ENCODE results near the gene ZNF438.

GRCh38 chr10:31001740-31002139, 29.9 kb downstream of the ZNF438 start:
- no peak for TF ChIP-seq TAF1 (IDR thresholded peaks at IDR 0.05; ENCODE audit: borderline replicate concordance, low read depth, low read length)
- no peak for TF ChIP-seq KDM1A (IDR thresholded peaks at IDR 0.05; ENCODE audit: borderline replicate concordance)
- TF ChIP-seq ZNF274 (IDR thresholded peaks at IDR 0.05; ENCODE audit: insufficient read depth, insufficient read length): no peak
- TF ChIP-seq POLR2A (IDR thresholded peaks at IDR 0.05; ENCODE audit: low read depth, low read length): no peak
- no peak for TF ChIP-seq MYC (IDR thresholded peaks at IDR 0.05; ENCODE audit: insufficient read depth, insufficient read length, insufficient replicate concordance, low read length, severe bottlenecking)
- TF ChIP-seq POLR2AphosphoS5 (IDR thresholded peaks at IDR 0.05; ENCODE audit: low read length): no peak
- TF ChIP-seq, protein P1, sequence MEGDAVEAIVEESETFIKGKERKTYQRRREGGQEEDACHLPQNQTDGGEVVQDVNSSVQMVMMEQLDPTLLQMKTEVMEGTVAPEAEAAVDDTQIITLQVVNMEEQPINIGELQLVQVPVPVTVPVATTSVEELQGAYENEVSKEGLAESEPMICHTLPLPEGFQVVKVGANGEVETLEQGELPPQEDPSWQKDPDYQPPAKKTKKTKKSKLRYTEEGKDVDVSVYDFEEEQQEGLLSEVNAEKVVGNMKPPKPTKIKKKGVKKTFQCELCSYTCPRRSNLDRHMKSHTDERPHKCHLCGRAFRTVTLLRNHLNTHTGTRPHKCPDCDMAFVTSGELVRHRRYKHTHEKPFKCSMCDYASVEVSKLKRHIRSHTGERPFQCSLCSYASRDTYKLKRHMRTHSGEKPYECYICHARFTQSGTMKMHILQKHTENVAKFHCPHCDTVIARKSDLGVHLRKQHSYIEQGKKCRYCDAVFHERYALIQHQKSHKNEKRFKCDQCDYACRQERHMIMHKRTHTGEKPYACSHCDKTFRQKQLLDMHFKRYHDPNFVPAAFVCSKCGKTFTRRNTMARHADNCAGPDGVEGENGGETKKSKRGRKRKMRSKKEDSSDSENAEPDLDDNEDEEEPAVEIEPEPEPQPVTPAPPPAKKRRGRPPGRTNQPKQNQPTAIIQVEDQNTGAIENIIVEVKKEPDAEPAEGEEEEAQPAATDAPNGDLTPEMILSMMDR (IDR thresholded peaks at IDR 0.05 in 2 of 3, conservative IDR thresholded peaks at IDR 0.05 in 1 of 3; ENCODE audit: control insufficient read depth in 2 of 3, extremely low read depth in 1 of 3, insufficient read depth in 1 of 3, low read depth in 3 of 3, low read length in 3 of 3): no peak
- no peak for TF ChIP-seq MAX (IDR thresholded peaks at IDR 0.05; ENCODE audit: low read depth, low read length)
- TF ChIP-seq ZNF384 (IDR thresholded peaks at IDR 0.05; ENCODE audit: borderline replicate concordance, low read depth, low read length): no peak
- no peak for TF ChIP-seq EZH2 (IDR thresholded peaks at IDR 0.05; ENCODE audit: borderline replicate concordance, control insufficient read depth, low read depth, low read length)
- TF ChIP-seq, protein P2, sequence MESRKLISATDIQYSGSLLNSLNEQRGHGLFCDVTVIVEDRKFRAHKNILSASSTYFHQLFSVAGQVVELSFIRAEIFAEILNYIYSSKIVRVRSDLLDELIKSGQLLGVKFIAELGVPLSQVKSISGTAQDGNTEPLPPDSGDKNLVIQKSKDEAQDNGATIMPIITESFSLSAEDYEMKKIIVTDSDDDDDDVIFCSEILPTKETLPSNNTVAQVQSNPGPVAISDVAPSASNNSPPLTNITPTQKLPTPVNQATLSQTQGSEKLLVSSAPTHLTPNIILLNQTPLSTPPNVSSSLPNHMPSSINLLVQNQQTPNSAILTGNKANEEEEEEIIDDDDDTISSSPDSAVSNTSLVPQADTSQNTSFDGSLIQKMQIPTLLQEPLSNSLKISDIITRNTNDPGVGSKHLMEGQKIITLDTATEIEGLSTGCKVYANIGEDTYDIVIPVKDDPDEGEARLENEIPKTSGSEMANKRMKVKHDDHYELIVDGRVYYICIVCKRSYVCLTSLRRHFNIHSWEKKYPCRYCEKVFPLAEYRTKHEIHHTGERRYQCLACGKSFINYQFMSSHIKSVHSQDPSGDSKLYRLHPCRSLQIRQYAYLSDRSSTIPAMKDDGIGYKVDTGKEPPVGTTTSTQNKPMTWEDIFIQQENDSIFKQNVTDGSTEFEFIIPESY (IDR thresholded peaks at IDR 0.05): no peak
